PC-3 (cell line): Measurements from ENCODE around the gene ADAMTSL3.
A peak's percentile ranks its signal among the peaks of the same experiment; 100 is the strongest.

Source experiments
- EZH2phosphoT487 ChIP-seq: fragments of 300-600 bp; sonication (generic); IDR thresholded peaks from 2 replicates; pipeline ENCODE4 v1.6.1; 2018; ENCODE audit warnings: mild to moderate bottlenecking, antibody characterized with exemption, low read length, borderline replicate concordance
- TF ChIP-seq, protein P1 (sequence below): fragments of 300-600 bp; sonication (generic); conservative IDR thresholded peaks from 2 replicates; pipeline ENCODE4 v1.5.1; 2017; ENCODE audit warnings: antibody characterized with exemption, low read depth, mild to moderate bottlenecking, low read length

DNA sequence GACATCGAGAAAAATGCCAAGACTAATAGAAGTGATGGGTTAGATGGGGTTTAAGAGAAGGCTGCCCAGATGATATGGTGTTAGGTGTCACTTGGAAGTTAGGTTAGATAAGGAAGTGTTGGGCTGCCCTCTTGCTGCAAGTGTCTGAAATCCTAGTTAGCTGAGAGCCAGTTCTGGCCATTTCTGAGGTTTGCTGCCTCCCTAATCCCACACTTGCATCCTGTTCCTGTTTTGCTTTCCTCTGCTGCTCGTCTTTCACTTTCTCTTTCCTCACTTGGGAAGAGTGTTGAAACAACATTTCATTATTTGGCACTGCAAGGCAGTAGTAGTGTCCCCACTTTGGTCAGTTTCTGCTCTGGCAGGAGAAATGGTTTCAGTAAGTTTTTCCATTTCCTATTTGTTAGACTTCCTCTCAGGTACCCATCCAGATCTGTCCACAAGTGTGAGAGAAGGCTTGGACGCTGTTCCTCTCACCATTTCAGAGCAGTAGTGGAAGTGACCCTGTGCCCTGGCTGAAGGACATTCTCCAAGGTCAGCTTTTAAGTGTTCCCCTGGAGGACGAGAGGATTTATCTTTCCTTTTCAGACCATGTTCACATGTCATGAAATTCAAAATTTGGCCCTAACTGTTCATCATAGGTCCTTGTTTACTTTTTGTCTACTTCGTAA, 93.3 kb downstream of the ADAMTSL3 start:
- TF ChIP-seq, protein P1, sequence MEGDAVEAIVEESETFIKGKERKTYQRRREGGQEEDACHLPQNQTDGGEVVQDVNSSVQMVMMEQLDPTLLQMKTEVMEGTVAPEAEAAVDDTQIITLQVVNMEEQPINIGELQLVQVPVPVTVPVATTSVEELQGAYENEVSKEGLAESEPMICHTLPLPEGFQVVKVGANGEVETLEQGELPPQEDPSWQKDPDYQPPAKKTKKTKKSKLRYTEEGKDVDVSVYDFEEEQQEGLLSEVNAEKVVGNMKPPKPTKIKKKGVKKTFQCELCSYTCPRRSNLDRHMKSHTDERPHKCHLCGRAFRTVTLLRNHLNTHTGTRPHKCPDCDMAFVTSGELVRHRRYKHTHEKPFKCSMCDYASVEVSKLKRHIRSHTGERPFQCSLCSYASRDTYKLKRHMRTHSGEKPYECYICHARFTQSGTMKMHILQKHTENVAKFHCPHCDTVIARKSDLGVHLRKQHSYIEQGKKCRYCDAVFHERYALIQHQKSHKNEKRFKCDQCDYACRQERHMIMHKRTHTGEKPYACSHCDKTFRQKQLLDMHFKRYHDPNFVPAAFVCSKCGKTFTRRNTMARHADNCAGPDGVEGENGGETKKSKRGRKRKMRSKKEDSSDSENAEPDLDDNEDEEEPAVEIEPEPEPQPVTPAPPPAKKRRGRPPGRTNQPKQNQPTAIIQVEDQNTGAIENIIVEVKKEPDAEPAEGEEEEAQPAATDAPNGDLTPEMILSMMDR: peak; percentile 62
- TF ChIP-seq EZH2phosphoT487: no peak
